Measurements from ENCODE around the gene AP1B1.
A peak's percentile ranks its signal among the peaks of the same experiment; 100 is the strongest.
"Not testable (repeated sequence)": the region's sequence is repeated elsewhere in the genome, so short reads cannot be mapped to it uniquely, and the experiment has no call there.

Gene AP1B1

GRCh38 chr22:29387921-29388758 is at the start of gene AP1B1:
Gene AP1B1, minus strand, starts transcription at chr22:29388570. Its CDS starts 21,327 bp downstream, at chr22:29367243.
- DNase-seq: peak; percentile 93

- no peak for DNase-seq
Measured at GRCh38 chr22:29435236-29436136, 47.1 kb upstream of the AP1B1 start.

GRCh38 chr22:29434288-29434687 is 45.9 kb upstream of the AP1B1 start:
- no peak for DNase-seq

- DNase-seq: peak; percentile 15
Measured at GRCh38 chr22:29433856-29434255, 45.5 kb upstream of the AP1B1 start.

GRCh38 chr22:29431986-29432385 is 43.6 kb upstream of the AP1B1 start:
- DNase-seq: no peak

- no peak for DNase-seq
Measured at GRCh38 chr22:29427176-29427760, 38.9 kb upstream of the AP1B1 start.

- no peak for DNase-seq
Measured at GRCh38 chr22:29426476-29426875, 38.1 kb upstream of the AP1B1 start.

- not testable (repeated sequence) for DNase-seq
Measured at GRCh38 chr22:29418704-29419103, 30.3 kb upstream of the AP1B1 start.

- not testable (repeated sequence) for DNase-seq
Measured at GRCh38 chr22:29414951-29415591, 26.7 kb upstream of the AP1B1 start.

GRCh38 chr22:29412772-29413171 is 24.4 kb upstream of the AP1B1 start:
- not testable (repeated sequence) for DNase-seq

- DNase-seq: not testable (repeated sequence)
Measured at GRCh38 chr22:29411569-29412211, 23.3 kb upstream of the AP1B1 start.

- DNase-seq: no peak
Measured at GRCh38 chr22:29408940-29409339, 20.6 kb upstream of the AP1B1 start.

- DNase-seq: not testable (repeated sequence)
Measured at GRCh38 chr22:29401538-29401937, 13.2 kb upstream of the AP1B1 start.

- DNase-seq: no peak
Measured at GRCh38 chr22:29400576-29400975, 12.2 kb upstream of the AP1B1 start.

GRCh38 chr22:29397791-29398190 is 9.4 kb upstream of the AP1B1 start:
- no peak for DNase-seq

GRCh38 chr22:29396126-29396525 is 7.8 kb upstream of the AP1B1 start:
- no peak for DNase-seq

- DNase-seq: peak; percentile 90
Measured at GRCh38 chr22:29394931-29395581, 6.7 kb upstream of the AP1B1 start.

GRCh38 chr22:29393019-29393608 is 4.7 kb upstream of the AP1B1 start:
- no peak for DNase-seq

- DNase-seq: no peak
Measured at GRCh38 chr22:29391546-29391945, 3.2 kb upstream of the AP1B1 start.

- no peak for DNase-seq
Measured at GRCh38 chr22:29390270-29390669, 1.9 kb upstream of the AP1B1 start.

GRCh38 chr22:29388759-29389090 is 355 bp upstream of the AP1B1 start:
- DNase-seq: no peak
